PC-9 (cell line): ENCODE data around the gene COL6A1. TPM values are rescaled to one million over a fixed set of nuclear protein-coding genes. Genes with fewer than 3 reads are reported as not detected.

Experiments
- BruUV-seq: library from RNA; stranded (reverse); fragments of 400-500 nt; replicated peaks from 2 replicates; lab custom pipeline; 2021; lab: Mats Ljungman, UMichigan
- CTCF ChIA-PET: fragments of 300-600 bp; sonication (Branson Sonifier 250); formaldehyde crosslinking; loops from one replicate; lab custom pipeline; 2022; ENCODE audit warnings: antibody characterized with exemption; lab: Charles Lee
- POLR2A ChIA-PET: fragments of 300-600 bp; sonication (Branson Sonifier 250); formaldehyde crosslinking; loops from one replicate; lab custom pipeline; 2022; ENCODE audit warnings: antibody characterized with exemption; ENCODE audit not compliant: unreplicated experiment; lab: Charles Lee
- DNase-seq, 2 experiments: peaks; one replicate each; pipeline versions ENCODE4 v3.0.0 to v3.0.0-alpha.2; 2015 to 2022; ENCODE audit warnings: mixed read lengths in 1 of 2
- H2AFZ ChIP-seq: fragments of 200-600 bp; sonication (generic); 2 replicates; pipeline ENCODE4 v1.8.1; 2017; ENCODE audit warnings: antibody characterized with exemption
- H3F3A ChIP-seq: fragments of 200-600 bp; sonication (generic); 2 replicates; pipeline ENCODE4 v1.8.1; 2017; ENCODE audit warnings: antibody characterized with exemption, mild to moderate bottlenecking, low read depth; ENCODE audit not compliant: insufficient read depth
- H3K27ac ChIP-seq: fragments of 200-600 bp; sonication (generic); 2 replicates; pipeline ENCODE4 v1.6.1; 2016; ENCODE audit warnings: mixed run types
- H3K27me3 ChIP-seq: fragments of 200-600 bp; sonication (generic); 2 replicates; pipeline ENCODE4 v1.6.1; 2016; ENCODE audit warnings: low read depth, mixed run types; ENCODE audit not compliant: insufficient read depth
- H3K36me3 ChIP-seq: fragments of 200-600 bp; sonication (generic); 2 replicates; pipeline ENCODE4 v1.6.1; 2016; ENCODE audit warnings: low read depth, mixed run types
- H3K4me1 ChIP-seq: fragments of 200-600 bp; sonication (generic); replicated peaks from 2 replicates; pipeline ENCODE4 v1.6.1; 2016; ENCODE audit warnings: mixed run types; ENCODE audit not compliant: insufficient read depth
- H3K4me2 ChIP-seq: fragments of 200-600 bp; sonication (generic); 2 replicates; pipeline ENCODE4 v1.6.1; 2017; ENCODE audit warnings: mixed run types
- H3K4me3 ChIP-seq: fragments of 200-600 bp; sonication (generic); 2 replicates; pipeline ENCODE4 v1.6.1; 2016; ENCODE audit warnings: mixed run types
- H3K79me2 ChIP-seq: fragments of 200-600 bp; sonication (generic); 2 replicates; pipeline ENCODE4 v1.6.1; 2017; ENCODE audit warnings: low read depth, mixed run types
- H3K9me2 ChIP-seq: fragments of 200-600 bp; sonication (generic); 2 replicates; pipeline ENCODE4 v1.8.1; 2017; ENCODE audit warnings: mild to moderate bottlenecking; ENCODE audit not compliant: insufficient read depth
- H3K9me3 ChIP-seq: fragments of 200-600 bp; sonication (generic); 2 replicates; pipeline ENCODE4 v1.8.1; 2016; ENCODE audit warnings: low read depth; ENCODE audit not compliant: insufficient read depth
- H4K20me1 ChIP-seq: fragments of 200-600 bp; sonication (generic); 2 replicates; pipeline ENCODE4 v1.8.1; 2017; ENCODE audit not compliant: insufficient read depth
- EZH2 ChIP-seq: fragments of 200-600 bp; sonication (generic); IDR thresholded peaks from 2 replicates; pipeline ENCODE4 v1.8.0; 2017; ENCODE audit warnings: antibody characterized with exemption, low read depth
- intact Hi-C: fragments of 100-400 bp; cut with micrococcal nuclease; formaldehyde crosslinking; loops from one replicate; pipeline ENCODE4 v1.10.0; 2022; ENCODE audit not compliant: unreplicated experiment
- total RNA-seq: library from RNA; stranded (reverse); gene quantifications from 2 replicates; pipeline ENCODE4 v1.2.3, GENCODE V29; 2021
- TF ChIP-seq, protein P1 (sequence below): fragments of 200-600 bp; sonication (generic); conservative IDR thresholded peaks from 2 replicates; pipeline ENCODE4 v1.6.1; 2017; ENCODE audit warnings: mixed run types, antibody characterized with exemption, mild to moderate bottlenecking, moderate library complexity

Gene COL6A1
- total RNA-seq, 1 experiment from 2014 or later: 43.1 TPM

DNA sequence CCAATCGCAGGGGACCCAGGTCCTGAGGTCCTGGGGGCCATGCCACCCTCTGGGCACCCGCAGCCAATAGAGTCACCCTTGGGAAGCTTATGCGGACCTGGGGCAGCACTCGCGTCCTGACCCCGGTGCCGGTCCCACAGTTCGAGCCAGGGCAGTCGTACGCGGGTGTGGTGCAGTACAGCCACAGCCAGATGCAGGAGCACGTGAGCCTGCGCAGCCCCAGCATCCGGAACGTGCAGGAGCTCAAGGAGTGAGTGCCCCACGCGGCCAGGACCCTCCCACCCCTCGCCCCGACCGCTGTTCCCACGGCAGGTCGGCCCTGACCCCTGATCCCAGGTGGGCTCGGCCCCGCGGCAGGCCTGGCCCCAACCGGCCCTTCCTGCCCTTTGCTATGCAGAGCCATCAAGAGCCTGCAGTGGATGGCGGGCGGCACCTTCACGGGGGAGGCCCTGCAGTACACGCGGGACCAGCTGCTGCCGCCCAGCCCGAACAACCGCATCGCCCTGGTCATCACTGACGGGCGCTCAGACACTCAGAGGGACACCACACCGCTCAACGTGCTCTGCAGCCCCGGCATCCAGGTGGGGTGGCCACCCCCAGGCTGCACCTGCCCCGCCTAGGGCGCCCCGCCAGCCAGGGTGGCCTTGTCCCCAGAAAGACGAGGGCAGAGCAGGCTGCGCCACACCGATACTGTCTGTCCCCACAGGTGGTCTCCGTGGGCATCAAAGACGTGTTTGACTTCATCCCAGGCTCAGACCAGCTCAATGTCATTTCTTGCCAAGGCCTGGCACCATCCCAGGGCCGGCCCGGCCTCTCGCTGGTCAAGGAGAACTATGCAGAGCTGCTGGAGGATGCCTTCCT lies 20.5 kb downstream of the COL6A1 start:
- Histone ChIP-seq H3K36me3 (no peaks in the 10 kb centered on the region), H3K4me3 (no peak overlapping the region), H3K79me2 (no peaks in the 10 kb centered on the region), H2AFZ (no peak overlapping the region), H3K9me3 (no peaks in the 10 kb centered on the region), H4K20me1 (no peaks in the 10 kb centered on the region), H3F3A (0 out of 2 replicates have a peak, but pooled peaks cover 5% of the 10 kb centered on the region), H3K4me2 (no peak overlapping the region), H3K27ac (no peak overlapping the region), H3K9me2 (no peaks in the 10 kb centered on the region), H3K27me3 (no peaks in the 10 kb centered on the region), H3K4me1 (no peaks in the 10 kb centered on the region)
- ChIA-PET CTCF (no interaction called here), POLR2A (no interaction called here)
- intact Hi-C loops: no loop called here
- no TSS peak for BruUV-seq
- no peak for DNase-seq
- TF ChIP-seq EZH2: no peak

DNA sequence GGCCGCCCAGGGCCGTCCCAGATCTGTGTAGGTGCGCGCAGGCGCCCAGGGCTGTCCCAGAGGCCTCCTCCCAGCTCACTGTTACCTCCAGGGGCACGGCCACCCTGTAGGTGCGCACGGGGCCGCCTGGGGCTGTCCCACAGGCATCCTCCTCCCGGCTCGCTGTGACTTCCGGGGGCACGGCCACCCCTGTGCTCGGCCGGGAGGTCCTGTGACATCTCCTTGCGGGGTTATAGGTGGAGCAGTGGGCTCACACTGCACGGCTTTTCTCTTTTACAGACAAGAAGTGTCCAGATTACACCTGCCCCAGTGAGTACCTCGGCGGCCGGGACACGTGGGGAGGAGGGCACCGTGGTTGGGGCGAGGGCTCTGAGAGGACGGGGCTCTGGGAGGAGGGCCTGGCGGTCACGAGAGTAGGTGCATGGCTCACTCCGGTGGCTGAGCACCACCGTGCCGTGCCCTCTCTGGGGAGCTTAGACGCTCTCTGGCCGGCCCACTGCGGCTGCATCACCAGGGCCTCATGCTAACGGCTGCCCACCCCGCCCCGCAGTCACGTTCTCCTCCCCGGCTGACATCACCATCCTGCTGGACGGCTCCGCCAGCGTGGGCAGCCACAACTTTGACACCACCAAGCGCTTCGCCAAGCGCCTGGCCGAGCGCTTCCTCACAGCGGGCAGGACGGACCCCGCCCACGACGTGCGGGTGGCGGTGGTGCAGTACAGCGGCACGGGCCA lies 21.4 kb downstream of the COL6A1 start:
- Histone ChIP-seq H3K9me3 (no peaks in the 10 kb centered on the region), H3K9me2 (no peaks in the 10 kb centered on the region), H4K20me1 (no peaks in the 10 kb centered on the region), H3K36me3 (no peaks in the 10 kb centered on the region), H3K4me2 (no peak overlapping the region), H3K27ac (no peak overlapping the region), H3K4me3 (no peak overlapping the region), H3K4me1 (no peaks in the 10 kb centered on the region), H3K79me2 (no peaks in the 10 kb centered on the region), H3F3A (0 out of 2 replicates have a peak, but pooled peaks cover 5% of the 10 kb centered on the region), H3K27me3 (no peaks in the 10 kb centered on the region), H2AFZ (no peak overlapping the region)
- ChIA-PET CTCF (no interaction called here), POLR2A (no interaction called here)
- TF ChIP-seq, protein P1, sequence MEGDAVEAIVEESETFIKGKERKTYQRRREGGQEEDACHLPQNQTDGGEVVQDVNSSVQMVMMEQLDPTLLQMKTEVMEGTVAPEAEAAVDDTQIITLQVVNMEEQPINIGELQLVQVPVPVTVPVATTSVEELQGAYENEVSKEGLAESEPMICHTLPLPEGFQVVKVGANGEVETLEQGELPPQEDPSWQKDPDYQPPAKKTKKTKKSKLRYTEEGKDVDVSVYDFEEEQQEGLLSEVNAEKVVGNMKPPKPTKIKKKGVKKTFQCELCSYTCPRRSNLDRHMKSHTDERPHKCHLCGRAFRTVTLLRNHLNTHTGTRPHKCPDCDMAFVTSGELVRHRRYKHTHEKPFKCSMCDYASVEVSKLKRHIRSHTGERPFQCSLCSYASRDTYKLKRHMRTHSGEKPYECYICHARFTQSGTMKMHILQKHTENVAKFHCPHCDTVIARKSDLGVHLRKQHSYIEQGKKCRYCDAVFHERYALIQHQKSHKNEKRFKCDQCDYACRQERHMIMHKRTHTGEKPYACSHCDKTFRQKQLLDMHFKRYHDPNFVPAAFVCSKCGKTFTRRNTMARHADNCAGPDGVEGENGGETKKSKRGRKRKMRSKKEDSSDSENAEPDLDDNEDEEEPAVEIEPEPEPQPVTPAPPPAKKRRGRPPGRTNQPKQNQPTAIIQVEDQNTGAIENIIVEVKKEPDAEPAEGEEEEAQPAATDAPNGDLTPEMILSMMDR: no peak
- TF ChIP-seq EZH2: no peak
- BruUV-seq: no TSS peak
- DNase-seq: no peak
- intact Hi-C loops: no loop called here

DNA sequence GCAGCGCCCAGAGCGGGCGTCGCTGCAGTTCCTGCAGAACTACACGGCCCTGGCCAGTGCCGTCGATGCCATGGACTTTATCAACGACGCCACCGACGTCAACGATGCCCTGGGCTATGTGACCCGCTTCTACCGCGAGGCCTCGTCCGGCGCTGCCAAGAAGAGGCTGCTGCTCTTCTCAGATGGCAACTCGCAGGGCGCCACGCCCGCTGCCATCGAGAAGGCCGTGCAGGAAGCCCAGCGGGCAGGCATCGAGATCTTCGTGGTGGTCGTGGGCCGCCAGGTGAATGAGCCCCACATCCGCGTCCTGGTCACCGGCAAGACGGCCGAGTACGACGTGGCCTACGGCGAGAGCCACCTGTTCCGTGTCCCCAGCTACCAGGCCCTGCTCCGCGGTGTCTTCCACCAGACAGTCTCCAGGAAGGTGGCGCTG lies 22.0 kb downstream of the COL6A1 start:
- Histone ChIP-seq H3K9me3 (no peaks in the 10 kb centered on the region), H3K4me2 (no peak overlapping the region), H3K27ac (no peak overlapping the region), H4K20me1 (no peaks in the 10 kb centered on the region), H3K9me2 (no peaks in the 10 kb centered on the region), H3K36me3 (no peaks in the 10 kb centered on the region), H2AFZ (no peak overlapping the region), H3K79me2 (no peaks in the 10 kb centered on the region), H3K4me3 (no peak overlapping the region), H3K27me3 (no peaks in the 10 kb centered on the region), H3K4me1 (no peaks in the 10 kb centered on the region), H3F3A (0 out of 2 replicates have a peak, but pooled peaks cover 5% of the 10 kb centered on the region)
- ChIA-PET POLR2A (no interaction called here), CTCF (no interaction called here)
- BruUV-seq: no TSS peak
- no peak for TF ChIP-seq EZH2
- TF ChIP-seq, protein P1: no peak
- DNase-seq: no peak
- intact Hi-C loops: no loop called here
